NCI-H524 treated with DMSO at 0.1 percent for 48 hours (cell line): ENCODE data around the gene ZNF236.

Source experiments
- DNase-seq: peaks from one replicate; lab custom pipeline; 2025; lab: John Stamatoyannopoulos, UW

Gene ZNF236

DNA sequence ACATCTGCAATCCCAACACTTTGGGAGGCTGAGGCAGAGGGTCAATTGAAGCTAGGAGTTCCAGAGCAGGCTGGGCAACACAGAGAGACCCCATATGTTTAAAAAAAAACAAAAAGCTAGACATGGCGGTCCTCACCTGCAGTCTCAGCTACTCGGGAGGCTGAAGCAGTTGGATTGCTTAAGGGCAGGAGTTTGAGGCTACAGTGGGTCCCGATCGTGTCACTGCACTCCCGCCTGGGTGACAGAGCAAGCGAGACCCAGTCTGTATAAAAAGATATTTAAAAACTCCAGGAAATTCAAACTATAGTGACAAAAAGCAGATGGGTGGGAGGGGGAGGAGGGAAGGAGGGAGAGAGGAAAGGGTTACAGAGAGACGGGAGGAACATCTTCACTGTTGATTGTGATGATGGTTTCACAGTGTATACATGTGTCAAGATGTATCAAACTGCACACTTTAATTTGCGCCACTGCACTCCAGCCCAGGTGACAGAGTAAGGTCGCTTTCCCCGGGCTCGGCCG is 942 bp upstream of the ZNF236 start:
- DNase-seq = no peak

DNA sequence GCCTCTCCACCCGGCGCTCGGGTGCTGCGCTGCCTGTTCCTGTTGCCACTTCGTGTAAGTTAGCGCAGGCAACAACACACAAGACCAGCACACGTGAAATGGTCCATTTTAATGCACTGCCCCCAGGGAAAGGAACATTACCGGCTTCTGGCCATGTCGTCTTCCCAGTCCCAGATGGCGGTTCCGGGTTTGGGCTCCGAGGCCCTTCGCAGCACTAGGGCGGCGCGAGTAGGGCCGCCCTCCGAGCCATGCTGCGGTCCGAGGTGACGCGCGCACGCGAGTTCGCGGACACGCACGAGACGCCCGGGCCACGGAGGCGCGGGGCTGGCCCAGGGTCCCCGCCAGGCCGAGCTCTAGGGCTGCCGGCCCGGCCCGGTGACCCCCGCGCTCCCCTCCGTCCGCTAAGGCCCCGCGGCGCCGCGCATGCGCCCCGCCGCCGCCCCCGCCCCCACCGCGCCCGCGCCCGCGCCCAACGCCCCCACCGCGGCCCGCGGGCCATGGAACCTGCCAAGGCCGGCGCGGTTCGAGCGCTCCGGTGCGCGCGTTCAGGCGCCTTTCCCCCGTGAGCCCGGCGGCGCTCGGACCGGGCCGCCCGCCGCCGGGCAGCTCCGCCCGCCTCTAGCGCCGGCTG is 367 bp upstream of the ZNF236 start:
- no peak for DNase-seq

GRCh38 chr18:76823161-76823538 is 793 bp downstream of the ZNF236 start:
- DNase-seq = no peak

GRCh38 chr18:76823587-76824011 is 1.2 kb downstream of the ZNF236 start:
- DNase-seq = no peak

GRCh38 chr18:76824145-76824676 is 1.9 kb downstream of the ZNF236 start:
- no peak for DNase-seq

DNA sequence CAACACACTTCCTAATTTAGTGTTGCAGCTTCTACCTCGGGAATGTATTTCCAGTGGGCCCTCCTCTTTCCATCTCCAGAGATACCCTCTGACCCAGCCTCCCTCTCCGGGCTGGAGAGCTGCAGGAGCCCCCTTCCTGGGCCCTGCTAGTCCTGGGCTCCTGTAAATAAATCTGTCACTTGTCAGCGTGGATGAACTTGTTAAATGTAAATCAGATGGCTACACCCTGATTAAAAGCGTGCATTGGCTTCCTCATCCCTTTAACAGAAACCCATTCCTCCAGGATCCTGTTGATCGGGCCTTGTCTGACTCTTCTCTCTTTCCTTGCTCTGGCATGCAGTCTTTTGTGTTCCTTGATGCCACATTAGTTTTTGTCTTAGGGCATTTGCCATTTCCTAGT is 2.4 kb downstream of the ZNF236 start:
- DNase-seq = no peak

- no peak for DNase-seq
Measured at GRCh38 chr18:76827205-76828200, 5.1 kb downstream of the ZNF236 start.

- DNase-seq = no peak
Measured at GRCh38 chr18:76834379-76834778, 12.0 kb downstream of the ZNF236 start.

GRCh38 chr18:76835380-76835779 is 13.0 kb downstream of the ZNF236 start:
- DNase-seq = no peak

GRCh38 chr18:76837071-76837470 is 14.7 kb downstream of the ZNF236 start:
- no peak for DNase-seq

DNA sequence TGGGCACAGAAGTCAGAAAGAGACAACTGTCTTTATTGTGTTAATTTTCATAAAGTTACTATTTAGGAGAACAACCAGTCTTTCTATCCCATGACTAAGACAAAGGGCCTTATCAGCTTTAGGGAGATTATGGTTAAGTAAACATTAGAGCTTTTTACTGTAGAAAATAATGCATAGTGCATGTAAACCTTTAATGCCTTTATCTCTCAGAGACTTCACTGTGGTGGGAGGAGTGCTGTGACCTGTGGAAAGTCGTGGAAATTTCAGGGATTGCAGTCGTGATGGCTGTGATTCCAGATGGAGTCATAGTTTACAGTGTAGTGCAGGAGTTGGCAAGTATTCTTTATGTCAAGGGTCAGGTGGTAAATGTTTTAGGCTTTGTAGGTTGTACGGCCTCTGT is 15.8 kb downstream of the ZNF236 start:
- DNase-seq = no peak

DNA sequence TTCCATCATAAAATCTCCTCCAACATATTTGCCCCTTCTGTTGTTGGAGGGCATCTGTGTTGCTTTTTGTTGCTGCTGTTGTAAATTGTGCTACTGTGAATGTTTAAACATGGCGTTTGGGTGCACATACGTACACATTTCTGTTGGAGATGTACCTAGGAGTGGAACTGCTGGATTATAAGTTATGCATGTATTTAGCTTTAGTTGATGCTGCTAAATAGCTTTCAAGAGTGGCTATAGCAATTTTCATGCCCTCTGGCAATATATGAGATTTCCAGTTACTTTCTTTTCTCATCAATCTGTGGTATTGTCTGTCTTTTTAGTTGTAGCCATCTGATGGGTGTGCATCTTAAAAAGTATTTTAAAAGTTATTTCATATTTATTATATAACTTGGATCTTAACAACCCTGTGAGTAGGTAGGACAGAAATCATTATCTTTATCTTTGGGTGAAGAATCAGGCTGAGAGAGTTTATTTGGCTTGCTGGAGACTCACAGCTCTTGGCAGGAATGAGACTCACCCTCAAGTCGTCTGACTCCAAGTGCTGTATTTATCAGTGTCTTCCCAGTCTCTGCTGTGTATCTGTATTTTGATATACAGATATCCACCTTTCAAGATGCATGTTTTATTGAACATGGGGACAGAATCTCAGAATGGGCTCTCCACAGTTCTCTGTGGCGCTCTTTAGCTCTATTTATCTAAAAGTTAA is 16.9 kb downstream of the ZNF236 start:
- DNase-seq = no peak

DNA sequence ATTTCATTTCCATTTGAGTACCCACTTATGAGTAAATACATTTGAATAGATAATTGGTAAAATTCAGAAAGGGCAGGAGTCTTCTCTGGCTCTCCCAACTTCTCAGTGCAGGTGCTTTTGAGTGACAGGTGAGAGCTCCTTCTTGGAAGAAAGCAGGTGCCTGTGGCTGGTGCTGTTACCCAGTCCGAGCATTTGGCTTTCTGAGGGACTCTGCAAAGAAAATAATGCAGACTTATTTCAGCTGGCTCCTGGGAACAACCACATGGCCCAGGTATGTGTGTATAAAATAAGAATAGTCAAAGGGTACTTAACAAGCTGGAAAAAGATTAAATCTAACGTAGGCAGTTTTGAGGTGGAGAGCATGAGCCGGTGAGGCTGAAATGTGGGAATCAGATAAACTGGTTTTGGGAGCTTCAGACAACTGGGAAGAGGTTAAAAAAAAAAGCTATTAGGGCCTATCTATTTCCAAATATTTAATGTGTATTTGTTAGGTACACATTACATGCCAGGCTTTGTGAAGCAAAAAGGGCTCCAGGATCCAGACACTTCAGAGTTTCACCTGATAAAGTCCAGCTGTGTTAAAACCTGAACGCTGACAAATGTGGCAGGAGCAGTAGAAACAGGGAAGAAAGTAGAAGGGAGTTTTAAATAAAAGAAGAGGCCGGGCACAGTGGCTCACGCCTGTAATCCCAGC is 20.6 kb downstream of the ZNF236 start:
- DNase-seq = no peak

DNA sequence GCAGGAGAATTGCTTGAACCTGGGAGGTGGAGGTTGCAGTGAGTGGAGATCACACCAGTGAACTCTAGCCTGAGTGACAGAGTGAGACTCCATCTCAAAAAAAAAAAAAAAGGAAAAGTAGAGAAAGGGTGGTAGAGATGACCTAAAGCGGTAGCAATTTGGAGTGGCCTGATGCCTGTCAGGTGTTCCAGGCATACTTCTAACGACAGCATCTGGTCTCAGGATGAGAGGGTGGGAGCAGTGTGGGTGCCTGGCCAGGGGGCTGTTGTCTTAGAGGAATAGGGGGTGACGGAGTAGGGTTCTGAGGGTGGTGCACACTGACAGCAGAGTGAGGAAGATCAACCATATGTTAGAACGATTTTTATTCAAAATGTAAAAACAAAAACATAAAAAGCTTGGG is 21.8 kb downstream of the ZNF236 start:
- no peak for DNase-seq

DNA sequence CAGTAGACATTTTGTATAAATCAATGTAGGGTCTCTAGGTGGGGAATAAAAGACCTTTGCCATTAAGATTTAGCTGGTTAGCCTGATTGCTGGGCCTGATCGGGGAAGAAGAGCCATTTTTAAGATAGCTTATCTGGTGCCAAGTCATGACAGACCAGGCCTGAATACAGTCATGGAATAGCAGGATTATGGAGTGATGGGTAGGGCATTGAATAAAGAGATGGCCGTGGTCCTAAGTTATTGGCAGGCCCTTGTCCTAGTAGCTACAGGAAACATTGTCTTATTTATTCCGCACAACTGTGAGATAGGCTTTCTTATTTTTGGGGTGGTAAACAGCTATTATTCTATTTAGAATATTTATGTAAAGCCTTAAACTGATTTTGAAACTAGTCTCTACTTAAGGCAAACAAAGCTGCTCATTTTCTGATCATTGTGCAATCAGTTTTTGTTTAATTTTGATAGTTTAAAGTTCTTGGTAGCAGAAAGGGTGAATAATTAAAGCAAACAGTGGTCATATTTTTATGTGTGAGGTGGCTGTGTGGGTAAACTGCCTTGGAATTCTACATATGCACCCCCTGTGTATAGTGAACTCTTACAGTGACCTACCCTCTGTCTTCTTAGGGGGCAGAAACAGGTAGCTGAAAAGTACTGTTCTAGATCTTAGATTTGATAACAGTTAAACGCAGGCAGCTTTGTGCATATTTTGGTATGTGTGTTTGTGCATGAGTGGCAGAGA is 22.6 kb downstream of the ZNF236 start:
- no peak for DNase-seq

- DNase-seq = no peak
Measured at GRCh38 chr18:76846217-76846616, 23.9 kb downstream of the ZNF236 start.

DNA sequence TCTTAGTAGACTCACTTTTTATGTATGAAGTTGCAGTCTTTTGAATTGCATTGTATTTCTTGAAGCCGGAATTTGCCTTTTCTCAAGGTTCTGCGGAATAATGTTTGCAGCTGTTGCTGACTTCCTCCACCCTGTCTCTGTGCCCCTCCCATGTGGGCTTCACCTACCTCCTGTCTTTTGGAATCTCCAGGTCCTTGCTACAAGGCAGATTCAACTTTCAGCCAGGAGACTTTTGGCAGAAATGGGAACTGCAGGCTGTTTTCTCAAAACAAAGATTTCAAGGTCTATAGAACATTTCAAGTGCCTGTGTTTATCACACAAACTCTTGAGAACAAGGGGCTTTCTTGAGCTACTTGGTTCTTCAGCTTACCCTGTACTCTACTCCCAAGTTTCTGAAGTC is 25.6 kb downstream of the ZNF236 start:
- DNase-seq = no peak

GRCh38 chr18:76850112-76850511 is 27.8 kb downstream of the ZNF236 start:
- no peak for DNase-seq

DNA sequence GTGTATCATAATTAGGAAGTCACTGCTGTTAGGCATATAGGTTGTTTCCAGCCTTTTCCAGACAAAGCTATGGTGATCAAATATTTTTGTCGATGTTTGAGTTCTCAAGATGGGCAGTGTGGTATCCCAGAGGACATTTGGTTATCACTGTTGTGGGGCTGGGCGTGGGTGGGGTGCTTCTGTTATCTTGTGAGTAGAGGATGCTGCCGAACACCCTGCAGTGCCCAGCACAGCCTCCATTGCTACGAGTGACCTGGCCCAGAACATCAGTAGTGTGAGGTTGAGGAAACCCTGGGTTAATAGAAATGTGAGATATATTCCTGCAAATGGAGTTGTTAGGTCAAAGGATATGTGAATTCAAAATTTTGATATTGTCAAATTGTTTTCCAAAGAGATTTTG is 33.2 kb downstream of the ZNF236 start:
- no peak for DNase-seq

- DNase-seq = no peak
Measured at GRCh38 chr18:76857476-76857875, 35.1 kb downstream of the ZNF236 start.
